Measurements from ENCODE around the gene SLC38A11.
"Not testable (repeated sequence)": the region's sequence is repeated elsewhere in the genome, so short reads cannot be mapped to it uniquely, and the experiment has no call there.

The SLC38A11 gene, protein sequence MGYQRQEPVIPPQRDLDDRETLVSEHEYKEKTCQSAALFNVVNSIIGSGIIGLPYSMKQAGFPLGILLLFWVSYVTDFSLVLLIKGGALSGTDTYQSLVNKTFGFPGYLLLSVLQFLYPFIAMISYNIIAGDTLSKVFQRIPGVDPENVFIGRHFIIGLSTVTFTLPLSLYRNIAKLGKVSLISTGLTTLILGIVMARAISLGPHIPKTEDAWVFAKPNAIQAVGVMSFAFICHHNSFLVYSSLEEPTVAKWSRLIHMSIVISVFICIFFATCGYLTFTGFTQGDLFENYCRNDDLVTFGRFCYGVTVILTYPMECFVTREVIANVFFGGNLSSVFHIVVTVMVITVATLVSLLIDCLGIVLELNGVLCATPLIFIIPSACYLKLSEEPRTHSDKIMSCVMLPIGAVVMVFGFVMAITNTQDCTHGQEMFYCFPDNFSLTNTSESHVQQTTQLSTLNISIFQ

DNA sequence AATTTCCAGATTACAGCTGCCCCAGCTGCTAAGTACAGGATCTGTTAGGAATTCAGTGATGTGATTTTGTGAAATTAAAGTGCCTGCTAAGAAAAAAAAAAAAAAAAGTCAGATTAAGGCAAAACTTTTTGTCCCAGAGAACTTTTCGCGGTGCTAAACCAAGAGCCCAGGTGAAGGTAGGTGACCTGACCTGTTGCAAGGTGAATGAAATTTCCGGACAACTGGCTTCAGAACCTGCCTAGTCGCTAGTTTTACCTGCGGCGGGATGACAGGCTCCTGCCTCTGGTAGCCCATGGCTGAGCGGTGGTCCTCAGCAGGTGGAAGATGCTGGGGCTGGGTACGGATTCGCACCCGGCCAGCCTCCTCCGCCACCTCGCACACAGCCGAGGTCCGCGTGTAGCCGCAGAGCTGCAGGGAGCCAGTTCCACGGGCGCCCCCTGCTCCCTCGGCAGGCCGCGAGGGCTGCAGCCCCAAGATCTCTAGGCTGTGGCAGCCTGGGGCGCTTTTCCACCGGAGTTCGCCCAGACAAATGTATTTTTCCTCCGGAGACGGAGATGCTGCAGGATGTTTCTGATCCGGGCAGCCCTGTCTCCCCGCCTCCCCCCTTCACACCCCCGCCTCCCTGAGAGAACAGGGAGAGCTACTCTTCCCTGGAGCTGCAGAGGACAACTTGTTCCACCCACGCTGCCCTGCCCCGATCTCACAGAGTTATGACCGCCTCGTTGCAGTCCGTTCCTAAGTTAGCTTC is at the start of gene SLC38A11:
Gene SLC38A11 (minus strand): TSS at position 572 of the 748 bp plus-strand sequence. CDS start 278 bp downstream, at position 294.
- peak; percentile 45 for DNase-seq (ENCODE audit: low spot score)

DNA sequence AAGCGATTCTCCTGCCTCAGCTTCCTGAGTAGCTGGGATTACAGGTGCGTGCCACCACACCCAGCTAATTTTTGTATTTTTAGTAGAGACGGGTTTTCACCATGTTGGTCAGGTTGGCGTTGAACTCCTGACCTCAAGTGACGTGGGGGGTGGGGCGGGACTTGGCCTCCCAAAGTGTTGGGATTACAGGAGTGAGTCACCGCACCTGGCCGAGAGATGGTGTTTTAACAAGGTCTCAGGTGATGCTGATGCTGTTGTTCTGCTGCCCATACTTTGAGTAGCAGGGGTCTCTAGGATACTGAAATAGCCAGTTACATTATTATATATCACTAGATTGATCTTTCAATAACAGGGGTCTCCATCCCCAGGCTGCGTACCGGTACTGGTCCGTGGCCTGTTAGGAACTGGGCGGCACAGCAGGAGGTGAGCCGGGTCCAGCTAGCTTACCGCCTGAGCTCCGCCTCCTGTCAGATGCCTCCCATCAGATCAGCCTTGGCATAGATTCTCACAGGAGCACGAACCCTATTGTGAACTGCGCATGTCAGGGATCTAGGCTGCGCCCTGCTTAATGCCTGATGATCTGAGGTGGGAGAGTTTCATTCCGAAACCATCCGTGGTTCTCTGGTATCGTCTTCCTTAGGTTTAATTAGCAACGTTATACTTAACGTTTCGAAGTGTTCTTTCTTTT is 48.3 kb upstream of the SLC38A11 start:
- DNase-seq (ENCODE audit: low spot score): no peak

DNA sequence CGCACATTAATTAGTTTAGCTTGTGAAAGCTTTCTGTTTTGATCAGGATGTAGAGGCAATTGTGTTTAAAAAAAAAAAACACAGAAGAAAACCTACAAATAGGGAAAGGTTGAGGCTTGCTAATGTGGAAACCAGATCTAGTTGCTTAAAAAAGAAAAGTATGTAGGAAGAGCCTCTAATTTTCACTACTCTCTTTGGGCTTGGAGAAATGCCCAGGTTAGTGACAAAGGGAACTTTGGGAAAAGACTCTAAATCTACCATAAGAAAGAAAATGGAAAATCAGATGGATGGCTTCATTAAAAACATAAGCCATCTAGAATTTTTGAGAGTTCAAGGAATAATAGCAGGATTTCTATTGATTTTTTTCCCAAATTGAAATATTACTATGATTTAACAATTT is 47.3 kb upstream of the SLC38A11 start:
- no peak for DNase-seq (ENCODE audit: low spot score)

DNA sequence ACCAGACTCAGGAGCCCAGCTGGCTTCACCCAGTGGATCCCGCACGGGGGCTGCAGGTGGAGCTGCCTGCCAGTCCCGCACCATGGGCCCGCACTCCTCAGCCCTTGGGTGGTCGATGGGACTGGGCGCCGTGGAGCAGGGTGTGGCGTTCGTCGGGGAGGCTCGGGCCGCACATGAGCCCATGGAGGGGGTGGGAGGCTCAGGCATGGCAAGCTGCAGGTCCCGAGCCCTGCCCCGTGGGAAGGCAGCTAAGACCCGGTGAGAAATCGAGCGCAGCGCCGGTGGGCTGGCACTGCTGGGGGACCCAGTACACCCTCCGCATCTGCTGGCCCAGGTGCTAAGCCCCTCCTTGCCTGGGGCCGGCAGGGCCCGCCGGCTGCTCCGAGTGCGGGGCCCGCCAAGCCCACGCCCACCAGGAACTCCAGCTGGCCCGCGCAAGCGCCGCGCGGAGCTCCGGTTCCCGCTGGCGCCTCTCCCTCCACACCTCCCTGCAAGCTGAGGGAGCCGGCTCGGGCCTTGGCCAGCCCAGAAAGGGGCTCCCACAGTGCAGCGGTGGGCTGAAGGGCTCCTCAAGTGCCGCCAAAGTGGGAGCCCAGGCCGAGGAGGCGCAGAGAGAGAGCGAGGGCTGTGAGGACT is 39.5 kb upstream of the SLC38A11 start:
- DNase-seq (ENCODE audit: low spot score): not testable (repeated sequence)

DNA sequence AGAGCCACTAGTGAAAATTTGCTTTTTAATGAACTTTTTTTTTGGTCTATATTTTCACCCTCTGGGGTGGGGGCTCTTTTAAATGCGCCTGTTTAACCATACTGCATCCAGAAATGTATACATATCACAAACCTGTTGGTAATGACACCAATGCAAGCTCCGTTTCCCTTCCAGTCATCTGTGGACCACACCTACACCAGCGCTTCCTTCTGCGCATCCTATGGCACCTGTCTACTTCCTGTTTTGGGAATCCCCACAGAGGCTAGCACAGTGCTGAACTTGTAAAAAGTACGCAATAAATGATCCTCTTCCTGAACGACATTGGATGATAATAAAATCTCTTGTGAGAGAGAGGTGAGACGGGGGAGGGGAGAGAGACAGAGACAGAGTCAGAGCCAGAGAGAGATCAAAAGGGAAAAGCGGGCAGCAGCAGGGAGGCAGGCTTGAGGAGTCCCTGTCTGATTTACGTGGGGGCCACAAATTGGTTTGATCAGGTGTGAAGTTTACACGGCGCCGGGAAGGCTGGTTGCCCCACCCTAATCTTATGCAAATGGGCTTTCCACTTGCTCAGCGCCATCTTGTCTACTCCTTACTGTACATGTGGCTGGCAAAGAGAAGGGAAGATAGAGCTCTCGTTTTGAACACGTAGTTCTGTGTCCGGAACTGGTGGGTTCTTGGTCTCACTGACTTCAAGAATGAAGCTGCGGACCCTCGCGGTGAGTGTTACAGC is 38.1 kb upstream of the SLC38A11 start:
- no peak for DNase-seq (ENCODE audit: low spot score)

DNA sequence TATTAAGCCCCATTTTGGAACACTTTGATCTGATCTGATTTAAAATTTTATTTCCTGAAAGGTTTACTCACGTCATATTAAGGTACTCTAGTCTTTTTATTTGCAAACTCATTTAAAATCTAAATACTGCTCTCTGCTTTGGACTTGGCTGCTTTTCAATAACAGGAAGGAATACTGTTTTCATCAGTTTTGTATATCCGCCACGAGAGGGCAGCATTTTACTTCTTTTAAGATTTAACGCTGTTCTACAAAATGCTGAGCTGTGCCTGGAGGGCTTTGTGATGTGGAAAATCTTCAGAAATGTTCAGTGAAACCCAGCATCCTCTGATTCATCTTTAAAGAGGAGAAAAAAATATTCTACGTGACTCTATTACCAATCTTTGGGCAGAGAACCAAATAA is 37.5 kb upstream of the SLC38A11 start:
- no peak for DNase-seq (ENCODE audit: low spot score)

DNA sequence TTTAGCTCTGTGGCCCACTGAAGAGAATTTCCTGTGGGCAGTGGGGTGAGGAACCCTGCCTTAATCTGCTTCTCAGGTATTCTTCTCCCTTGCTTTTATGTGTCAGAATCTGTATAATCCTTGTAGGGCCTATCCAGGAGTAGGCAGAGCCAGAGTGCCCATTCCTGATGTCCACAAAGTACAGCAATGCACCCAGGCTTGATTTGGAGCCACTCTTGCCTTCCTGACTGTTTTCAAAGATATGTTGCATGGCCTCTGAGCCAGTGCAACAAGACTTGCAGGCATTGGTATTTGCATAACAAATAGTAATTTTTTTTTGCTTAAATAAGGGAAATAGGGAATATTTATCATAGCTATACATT is 36.7 kb upstream of the SLC38A11 start:
- DNase-seq (ENCODE audit: low spot score): not testable (repeated sequence)

DNA sequence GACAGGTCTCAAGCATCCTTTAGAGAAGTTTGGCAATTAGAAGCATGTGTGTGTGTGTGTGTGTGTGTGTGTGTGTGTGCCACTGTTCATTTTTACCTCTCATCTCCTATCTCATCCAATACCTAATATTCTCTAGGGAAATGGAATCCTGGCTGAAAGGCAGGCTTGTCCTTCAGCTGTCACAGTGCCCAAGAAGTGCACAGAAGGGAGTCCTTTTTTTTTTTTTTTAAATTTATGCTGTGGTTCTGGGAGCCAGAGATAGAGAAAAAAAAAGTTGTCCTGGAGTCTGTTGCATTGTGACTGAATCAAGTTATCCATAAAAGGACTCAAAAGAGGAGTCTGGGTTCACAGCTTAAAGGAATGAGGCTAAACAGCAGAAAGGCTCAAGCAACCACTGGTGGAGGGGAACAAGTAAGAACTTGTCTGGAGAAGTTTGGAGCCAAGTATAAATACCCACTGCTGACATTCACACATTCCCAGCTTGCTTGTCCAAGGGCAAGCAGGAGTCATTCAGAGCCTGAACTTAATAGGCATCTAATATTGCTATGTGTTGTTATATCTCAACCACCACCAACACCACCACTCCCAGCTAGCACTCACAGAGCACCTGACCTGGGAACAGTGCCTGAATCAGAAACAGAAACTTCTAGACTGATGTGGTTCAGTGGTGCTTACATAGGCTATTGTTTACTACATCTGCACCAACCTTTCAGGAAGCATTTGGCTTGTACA is 36.2 kb upstream of the SLC38A11 start:
- DNase-seq (ENCODE audit: low spot score): not testable (repeated sequence)

DNA sequence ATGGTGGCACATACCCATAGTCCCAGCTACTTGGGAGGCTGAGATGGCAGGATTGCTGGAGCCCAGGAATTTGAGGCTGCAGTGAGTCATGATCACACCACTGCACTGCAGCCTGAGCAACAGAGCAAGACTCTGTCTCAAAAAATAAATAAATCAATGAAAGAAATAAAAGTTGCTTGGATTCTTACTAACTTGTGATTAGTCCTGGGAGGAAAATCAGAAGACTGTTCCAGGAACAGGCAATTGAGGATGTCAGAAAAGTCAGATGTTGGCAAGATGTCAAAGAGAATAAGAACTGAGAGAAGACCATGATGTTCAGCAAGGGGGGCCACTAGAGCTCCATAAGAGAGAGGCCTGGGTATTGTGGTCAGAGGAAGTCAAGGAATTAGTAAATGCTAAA is 35.6 kb upstream of the SLC38A11 start:
- not testable (repeated sequence) for DNase-seq (ENCODE audit: low spot score)

DNA sequence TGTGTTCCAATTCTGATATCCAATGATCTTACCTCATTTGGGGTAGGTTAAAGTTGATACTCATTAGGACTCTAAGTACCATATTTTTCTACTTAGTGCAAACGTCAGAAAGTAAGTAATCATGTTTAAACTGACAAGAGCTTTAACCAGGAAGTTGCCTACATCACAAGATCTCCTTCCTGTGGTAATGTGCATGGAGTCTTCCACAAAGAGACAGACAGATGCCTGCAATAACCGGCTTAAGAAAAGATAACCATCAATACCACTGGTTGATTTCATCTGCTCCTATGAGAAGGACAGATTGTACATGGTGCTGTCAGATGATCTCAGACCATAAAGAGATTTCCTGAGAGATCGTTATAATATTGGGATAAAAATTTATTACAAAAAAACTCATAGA is 33.5 kb upstream of the SLC38A11 start:
- DNase-seq (ENCODE audit: low spot score): not testable (repeated sequence)

DNA sequence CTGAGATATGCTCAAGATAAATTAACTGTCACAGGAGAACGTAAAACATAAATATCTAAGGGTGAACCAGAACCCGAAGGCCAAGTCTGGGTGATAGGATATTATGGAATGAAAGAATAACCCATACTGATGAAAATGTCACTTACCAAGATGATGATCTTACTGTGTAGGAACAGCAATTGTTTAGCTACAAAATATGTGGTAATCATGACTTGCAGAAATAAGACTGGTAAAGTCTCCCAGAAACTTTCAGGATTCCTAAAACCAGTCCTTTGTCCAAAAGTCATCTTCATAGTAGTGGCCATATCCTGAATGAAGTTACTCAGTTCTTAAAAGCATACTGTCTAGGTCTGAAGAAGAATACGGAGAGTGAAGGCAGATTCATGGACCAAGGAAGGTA is 30.7 kb upstream of the SLC38A11 start:
- DNase-seq (ENCODE audit: low spot score): not testable (repeated sequence)

DNA sequence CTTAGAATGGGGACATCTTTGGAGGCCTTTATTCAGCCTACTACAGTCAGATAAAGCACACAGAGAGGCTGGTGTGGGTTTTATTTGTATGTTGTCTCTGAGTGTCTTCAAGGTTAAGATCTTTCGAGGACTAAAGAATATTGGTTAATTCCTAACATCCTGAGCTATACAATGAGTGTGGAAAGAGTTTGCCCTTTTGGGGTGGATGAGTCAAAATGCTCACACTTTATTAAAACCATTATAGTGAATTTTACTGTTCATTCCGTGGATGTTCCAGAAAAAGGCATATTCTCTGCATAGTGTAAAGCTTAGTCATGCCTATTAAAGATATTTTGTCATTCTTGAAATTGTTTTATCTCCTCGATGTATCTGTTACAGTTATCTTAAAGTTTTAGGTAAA is 29.1 kb upstream of the SLC38A11 start:
- DNase-seq (ENCODE audit: low spot score): no peak

DNA sequence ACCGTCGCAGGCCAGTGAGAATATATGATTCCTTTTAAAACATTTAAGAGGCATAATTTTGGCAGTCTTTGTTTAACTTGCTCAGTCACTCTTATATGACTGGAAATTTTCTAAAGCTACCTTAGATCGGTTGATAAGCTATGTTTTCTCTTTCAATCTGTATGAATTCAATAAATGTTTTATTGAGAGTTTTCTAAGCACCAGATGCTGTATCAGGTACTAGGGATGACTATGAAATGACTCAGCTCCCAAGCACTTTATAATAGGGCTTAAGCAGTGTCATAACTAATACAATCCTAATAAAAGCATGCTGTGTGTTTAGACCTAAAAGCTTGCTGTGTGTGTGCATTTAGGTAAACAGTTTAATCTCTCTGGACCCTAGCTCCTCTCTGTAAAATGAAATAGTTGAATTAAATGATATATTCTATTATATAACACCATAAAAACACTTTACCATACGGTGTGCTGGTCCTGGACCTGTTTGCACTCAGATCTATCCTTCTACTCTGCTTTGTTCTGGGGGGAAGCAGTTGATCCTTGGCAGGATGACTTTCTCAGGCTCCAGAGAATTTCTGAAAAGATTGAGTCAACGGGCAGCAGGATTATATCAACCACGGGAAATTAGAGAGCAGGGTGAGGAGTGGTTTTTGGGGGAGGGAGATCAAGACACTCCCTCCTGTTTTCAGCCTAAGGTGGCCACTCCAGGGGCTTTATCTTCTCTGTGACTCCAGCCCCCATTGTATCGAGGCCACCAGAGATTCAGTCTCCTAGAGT is 26.1 kb upstream of the SLC38A11 start:
- no peak for DNase-seq (ENCODE audit: low spot score)

DNA sequence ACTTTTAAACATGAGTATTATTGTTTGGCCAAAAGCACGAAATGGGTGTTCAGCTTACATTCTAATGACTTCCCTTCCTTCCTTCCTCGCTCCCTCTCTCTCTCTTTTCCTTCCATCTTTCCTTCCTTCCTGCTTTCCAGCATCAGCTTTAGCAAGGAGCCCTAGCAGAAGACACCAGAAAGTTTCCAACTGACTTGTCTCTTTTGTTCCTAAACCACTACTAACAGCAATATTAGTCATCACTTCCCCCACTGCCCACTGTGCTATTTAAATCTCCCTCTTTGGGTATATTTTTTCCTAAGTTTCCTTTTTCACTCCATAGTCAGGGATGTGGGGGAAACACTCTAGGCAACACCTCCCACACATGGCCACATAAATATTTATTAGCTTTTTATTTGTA is 25.4 kb upstream of the SLC38A11 start:
- not testable (repeated sequence) for DNase-seq (ENCODE audit: low spot score)

DNA sequence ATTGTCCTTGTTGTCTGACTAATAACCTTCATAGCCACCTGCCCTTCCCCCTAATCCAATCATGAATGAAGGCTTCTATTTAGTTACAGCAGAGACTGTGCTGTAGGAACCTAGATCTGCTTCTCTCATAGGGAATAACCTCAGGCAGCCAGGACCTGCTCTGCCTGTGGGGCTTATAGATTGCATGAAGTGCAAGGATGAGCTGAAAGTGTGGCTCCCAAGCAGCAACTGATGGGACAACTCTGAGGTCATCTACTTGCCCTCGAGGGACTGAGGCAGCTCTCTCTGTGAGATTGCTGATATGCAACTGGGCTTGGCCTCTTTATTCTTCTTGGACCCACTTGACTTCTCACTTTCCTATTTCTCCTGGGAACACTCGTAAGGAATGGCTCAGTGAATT is 23.8 kb upstream of the SLC38A11 start:
- no peak for DNase-seq (ENCODE audit: low spot score)

DNA sequence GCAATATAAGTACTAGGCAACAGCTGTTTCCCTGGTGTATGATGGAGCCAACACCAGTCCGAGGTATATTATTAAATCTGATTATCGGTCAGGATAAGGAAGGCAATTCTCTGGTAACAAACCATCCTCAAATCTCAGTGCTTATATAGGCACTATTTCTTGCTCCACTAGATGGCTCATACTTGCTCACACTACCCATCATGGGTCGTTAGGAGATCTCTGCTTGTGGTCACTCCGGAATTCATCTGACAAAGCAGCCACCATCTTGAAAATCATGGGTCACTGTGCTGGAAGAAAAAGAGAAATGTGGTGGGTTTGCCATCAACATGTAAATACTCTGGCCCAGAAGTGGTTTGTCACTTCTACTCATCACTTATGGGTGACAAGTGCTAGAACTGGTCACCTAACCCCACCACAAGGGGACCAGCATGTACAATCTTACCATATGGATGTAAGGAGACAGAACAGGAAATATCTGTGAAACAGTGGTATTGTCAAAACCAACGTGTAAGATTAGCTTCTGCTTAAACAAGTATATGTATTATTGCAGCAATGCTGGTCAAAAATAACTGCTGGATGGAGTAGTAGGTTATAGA is 21.6 kb upstream of the SLC38A11 start:
- not testable (repeated sequence) for DNase-seq (ENCODE audit: low spot score)

DNA sequence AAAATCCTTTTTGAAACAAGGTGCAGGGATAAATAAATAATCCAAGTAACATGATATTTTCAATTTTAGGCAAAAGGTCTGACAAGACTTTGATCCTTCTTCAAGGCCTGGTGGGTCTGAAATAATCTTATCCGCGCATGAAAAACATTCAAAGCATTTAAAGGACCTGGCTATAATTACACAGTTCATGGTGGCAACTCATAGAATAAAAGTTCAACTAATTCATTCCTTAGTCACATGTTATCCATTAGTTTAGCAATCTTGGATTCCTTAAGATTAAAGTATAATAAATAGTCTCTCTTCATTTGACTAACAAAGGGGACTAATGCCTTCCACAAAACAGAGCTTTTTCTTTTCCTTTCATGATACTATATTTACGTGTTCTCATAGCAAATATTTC is 21.0 kb upstream of the SLC38A11 start:
- DNase-seq (ENCODE audit: low spot score): no peak

DNA sequence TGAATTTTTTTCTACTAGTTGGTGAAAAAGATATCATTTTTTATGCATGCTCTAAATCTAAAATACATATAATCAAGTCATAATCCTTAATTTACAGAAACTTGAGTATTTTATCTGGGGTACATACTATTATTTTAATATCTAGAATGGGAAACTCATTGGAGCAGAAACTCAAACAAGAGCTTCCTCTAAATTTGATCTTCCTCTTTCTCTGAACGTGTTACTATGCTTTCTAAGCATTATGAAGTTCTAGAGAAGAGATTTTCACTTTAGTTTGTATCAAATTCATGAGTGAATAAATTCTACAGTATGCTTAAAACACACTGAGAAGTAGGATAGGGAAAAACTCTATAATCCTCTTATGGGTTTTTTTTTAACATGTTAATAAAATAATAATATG is 20.6 kb upstream of the SLC38A11 start:
- DNase-seq (ENCODE audit: low spot score): no peak

DNA sequence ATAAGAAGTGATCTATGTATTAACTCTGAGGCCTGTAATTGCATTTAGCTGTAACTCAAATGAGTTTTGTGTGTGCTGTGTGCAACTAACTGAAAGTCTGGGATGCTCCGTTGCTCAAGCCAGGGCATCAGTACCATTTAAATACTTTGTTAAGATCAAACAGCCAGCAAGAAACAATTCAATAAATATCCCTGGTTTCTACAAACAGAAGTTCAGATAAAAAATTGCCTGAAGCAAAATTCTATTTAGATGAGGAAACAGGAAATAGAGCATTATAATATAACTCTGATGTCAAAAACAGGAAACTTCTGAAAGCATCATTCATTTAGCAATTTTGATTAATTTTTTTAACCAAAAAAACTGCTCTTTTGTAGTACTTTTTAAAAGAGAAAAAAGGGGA is 18.9 kb upstream of the SLC38A11 start:
- no peak for DNase-seq (ENCODE audit: low spot score)

DNA sequence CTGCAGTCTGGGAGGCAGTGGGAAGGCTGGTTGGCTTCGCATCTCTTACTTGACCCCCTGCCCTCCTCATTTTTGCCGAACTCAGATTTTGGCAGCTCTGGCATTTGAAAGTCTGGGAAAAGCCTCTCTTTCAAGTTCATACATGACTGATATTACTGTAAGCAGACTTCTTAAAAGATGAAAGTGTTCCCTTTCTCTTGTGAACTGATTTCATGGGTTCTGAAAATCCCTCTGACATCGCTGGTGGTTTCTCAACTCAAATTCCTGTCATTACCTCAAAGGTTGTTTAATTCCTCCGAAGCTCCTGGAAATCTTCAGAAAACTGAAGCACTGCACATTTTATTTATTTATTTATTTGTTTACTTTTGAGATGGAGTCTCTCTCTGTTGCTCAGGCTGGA is 16.9 kb upstream of the SLC38A11 start:
- DNase-seq (ENCODE audit: low spot score): no peak
